Measurements from ENCODE around the gene PEX6. TPM values are rescaled to one million over a fixed set of nuclear protein-coding genes. Genes with fewer than 3 reads are reported as not detected.

The PEX6 gene
- total and polyA plus RNA-seq, 2 of the 13 experiments (the other 11 are each of a cell fraction or from before 2014, with no cell fraction given) = 5.1 to 6.7 TPM

GRCh38 chr6:42969431-42969830 lies 9.6 kb downstream of the PEX6 start (continued):
- TF ChIP-seq HNF1A (IDR thresholded peaks at IDR 0.05; ENCODE audit: low read depth) = no peak
- 0 out of 2 replicates have a peak, but pooled peaks have one; percentile 16 for TF ChIP-seq HNF1A (CRISPR knock-in tag; IDR thresholded peaks at IDR 0.05; ENCODE audit: borderline replicate concordance)
- TF ChIP-seq PHF8 (CRISPR knock-in tag; IDR thresholded peaks at IDR 0.05) = no peak
- TF ChIP-seq RXRB (CRISPR knock-in tag; IDR thresholded peaks at IDR 0.05; ENCODE audit: borderline replicate concordance) = no peak
- TF ChIP-seq BCLAF1 (IDR thresholded peaks at IDR 0.05) = no peak
- TF ChIP-seq ZNF674 (CRISPR knock-in tag; IDR thresholded peaks at IDR 0.05; ENCODE audit: low read depth) = no peak
- TF ChIP-seq MLX (CRISPR knock-in tag; IDR thresholded peaks at IDR 0.05) = no peak
- TF ChIP-seq DR1 (CRISPR knock-in tag; IDR thresholded peaks at IDR 0.05) = no peak
- TF ChIP-seq ZZZ3 (CRISPR knock-in tag; IDR thresholded peaks at IDR 0.05; ENCODE audit: borderline replicate concordance) = 0 out of 2 replicates have a peak, but pooled peaks have one; percentile 48
- no peak for TF ChIP-seq NFAT5 (CRISPR knock-in tag; IDR thresholded peaks at IDR 0.05)
- no peak for TF ChIP-seq PTBP1 (IDR thresholded peaks at IDR 0.05; ENCODE audit: low read depth, low read length, poor library complexity, severe bottlenecking)
- TF ChIP-seq KDM1A (CRISPR knock-in tag; IDR thresholded peaks at IDR 0.05) = no peak
- no peak for TF ChIP-seq ZNF530 (CRISPR knock-in tag; IDR thresholded peaks at IDR 0.05; ENCODE audit: low read depth)
- no peak for TF ChIP-seq ZNF556 (CRISPR knock-in tag; IDR thresholded peaks at IDR 0.05; ENCODE audit: borderline replicate concordance)
- TF ChIP-seq ZSCAN5A (CRISPR knock-in tag; IDR thresholded peaks at IDR 0.05; ENCODE audit: borderline replicate concordance) = no peak

All from HepG2 (cell line).